H1 (cell line): ENCODE results near the gene FSIP1. TPM values are rescaled to one million over a fixed set of nuclear protein-coding genes. Genes with fewer than 3 reads are reported as not detected.

ENCODE experiments used
- CTCF ChIA-PET: fragments of 300-600 bp; sonication (Branson Sonifier 250); formaldehyde crosslinking; loops from one replicate; lab custom pipeline; 2021; ENCODE audit not compliant: partially characterized antibody; lab: Charles Lee
- POLR2A ChIA-PET: fragments of 300-600 bp; sonication (Branson Sonifier 250); formaldehyde crosslinking; loops from one replicate; lab custom pipeline; 2021; ENCODE audit warnings: inconsistent platforms; ENCODE audit not compliant: partially characterized antibody; lab: Charles Lee
- DNase-seq, 2 experiments: peaks; one replicate each; pipeline versions ENCODE4 v3.0.0 to v3.0.0-alpha.2; 2010 to 2022; ENCODE audit warnings: low spot score in 2 of 2, low read depth in 1 of 2, mixed read lengths in 1 of 2
- FAIRE-seq: peaks from 2 replicates; lab custom pipeline; 2011; peaks lifted over from hg19 to GRCh38; lab: Jason Lieb, UNC
- H2AFZ ChIP-seq: 2 replicates; pipeline ENCODE4 v1.8.1; 2012; ENCODE audit warnings: low read length, inconsistent platforms
- H2AK5ac ChIP-seq: 2 replicates; pipeline ENCODE4 v1.6.1; 2013; ENCODE audit warnings: low read depth, low read length
- H2BK120ac ChIP-seq: replicated peaks from 2 replicates; pipeline ENCODE3; 2013; ENCODE audit warnings: low read depth, low read length, inconsistent platforms
- H2BK12ac ChIP-seq: 2 replicates; pipeline ENCODE4 v1.6.1; 2013; ENCODE audit warnings: low read depth, low read length
- H2BK15ac ChIP-seq: 2 replicates; pipeline ENCODE4 v1.6.1; 2013; ENCODE audit warnings: low read length
- H2BK20ac ChIP-seq: 2 replicates; pipeline ENCODE4 v1.6.1; 2013; ENCODE audit warnings: low read length
- H2BK5ac ChIP-seq: 2 replicates; pipeline ENCODE4 v1.6.1; 2013; ENCODE audit warnings: low read depth, low read length
- H3K14ac ChIP-seq: 2 replicates; pipeline ENCODE4 v1.6.1; 2013; ENCODE audit warnings: inconsistent platforms; ENCODE audit not compliant: insufficient read length
- H3K18ac ChIP-seq: 2 replicates; pipeline ENCODE4 v1.6.1; 2013; ENCODE audit warnings: low read length; ENCODE audit errors: extremely low read depth
- H3K23ac ChIP-seq: 2 replicates; pipeline ENCODE4 v1.6.1; 2013; ENCODE audit warnings: inconsistent platforms; ENCODE audit not compliant: insufficient read length
- H3K23me2 ChIP-seq: 2 replicates; pipeline ENCODE4 v1.6.1; 2013; ENCODE audit warnings: low read depth, low read length
- H3K27ac ChIP-seq: 2 replicates; pipeline ENCODE4 v1.6.1; 2011; ENCODE audit warnings: low read depth, low read length, inconsistent platforms
- H3K27me3 ChIP-seq, 4 experiments: replicated peaks in 1 of 4; 1 replicate in 1 of 4; 2 replicates in 3 of 4; pipeline versions ENCODE4 v1.6.1 to v1.8.1; 2011 to 2013; ENCODE audit warnings: low read length in 3 of 4, mild to moderate bottlenecking in 3 of 4, inconsistent platforms in 2 of 4, mixed read lengths in 2 of 4, moderate library complexity in 1 of 4; ENCODE audit not compliant: control insufficient read depth in 3 of 4, insufficient read depth in 3 of 4; ENCODE audit errors: extremely low read depth in 1 of 4
- H3K36me3 ChIP-seq, 4 experiments: 2 replicates each; pipeline versions ENCODE4 v1.6.1 to v1.8.1; 2011 to 2013; ENCODE audit warnings: mild to moderate bottlenecking in 4 of 4, low read length in 3 of 4, moderate library complexity in 2 of 4, control low read depth in 1 of 4, inconsistent platforms in 1 of 4; ENCODE audit not compliant: insufficient read depth in 4 of 4, control insufficient read depth in 2 of 4
- H3K4ac ChIP-seq: replicated peaks from 2 replicates; pipeline ENCODE3; 2013; ENCODE audit warnings: low read length, low read depth, mixed read lengths, inconsistent platforms; ENCODE audit not compliant: insufficient read length
- H3K4me1 ChIP-seq, 4 experiments: replicated peaks in 1 of 4; 1 replicate in 1 of 4; 2 replicates in 3 of 4; pipeline versions ENCODE4 v1.6.1 to v1.8.1; 2011 to 2013; ENCODE audit warnings: low read length in 3 of 4, inconsistent platforms in 2 of 4, mixed read lengths in 1 of 4; ENCODE audit not compliant: insufficient read depth in 4 of 4, control insufficient read depth in 3 of 4
- H3K4me2 ChIP-seq, 2 experiments: 2 replicates each; pipeline versions ENCODE4 v1.6.1 to v1.8.1; 2011 to 2013; ENCODE audit warnings: low read depth in 2 of 2, low read length in 2 of 2, control low read depth in 1 of 2, inconsistent platforms in 1 of 2, mild to moderate bottlenecking in 1 of 2; ENCODE audit not compliant: insufficient read depth in 1 of 2
- H3K4me3 ChIP-seq, 4 experiments: fragments of 200-600, 300-600 bp in 1 of 4; sonication (generic), shearing (Covaris generic), sonication (Bioruptor Twin) in 1 of 4; 2 replicates each; pipeline versions ENCODE4 v1.5.1 to v1.8.1; 2011 to 2016; ENCODE audit warnings: low read length in 4 of 4, low read depth in 3 of 4, control low read depth in 2 of 4, inconsistent platforms in 2 of 4, mild to moderate bottlenecking in 2 of 4, mixed read lengths in 1 of 4, moderate library complexity in 1 of 4; ENCODE audit not compliant: insufficient read depth in 2 of 4; ENCODE audit errors: extremely low read depth in 1 of 4
- H3K56ac ChIP-seq: replicated peaks from 2 replicates; pipeline ENCODE3; 2013; ENCODE audit warnings: low read depth, mild to moderate bottlenecking, mixed read lengths, low read length, inconsistent platforms; ENCODE audit not compliant: insufficient read length
- H3K79me1 ChIP-seq: 2 replicates; pipeline ENCODE4 v1.6.1; 2013; ENCODE audit warnings: low read depth, low read length, control low read depth
- H3K79me2 ChIP-seq, 2 experiments: 2 replicates each; pipeline versions ENCODE4 v1.6.1 to v1.8.1; 2012 to 2013; ENCODE audit warnings: low read length in 2 of 2, mild to moderate bottlenecking in 2 of 2, inconsistent platforms in 1 of 2; ENCODE audit not compliant: insufficient read depth in 2 of 2, control insufficient read depth in 1 of 2
- H3K9ac ChIP-seq, 4 experiments: replicated peaks in 1 of 4; 1 replicate in 1 of 4; 2 replicates in 3 of 4; pipeline versions ENCODE4 v1.6.1 to v1.8.1; 2011 to 2013; ENCODE audit warnings: low read depth in 3 of 4, low read length in 3 of 4, control low read depth in 2 of 4, mild to moderate bottlenecking in 2 of 4, moderate library complexity in 2 of 4, inconsistent platforms in 1 of 4; ENCODE audit errors: extremely low read depth in 1 of 4
- H3K9me3 ChIP-seq, 2 experiments: 2 replicates each; pipeline versions ENCODE4 v1.6.1 to v1.8.1; 2012 to 2013; ENCODE audit warnings: mild to moderate bottlenecking in 2 of 2, moderate library complexity in 2 of 2, control low read depth in 1 of 2, inconsistent platforms in 1 of 2, low read depth in 1 of 2, low read length in 1 of 2, mixed read lengths in 1 of 2; ENCODE audit not compliant: insufficient read depth in 2 of 2
- H4K20me1 ChIP-seq, 2 experiments: replicated peaks in 1 of 2; 2 replicates each; pipeline versions ENCODE3 to v1.8.1; 2011 to 2013; ENCODE audit warnings: inconsistent platforms in 2 of 2, low read length in 2 of 2, mild to moderate bottlenecking in 1 of 2; ENCODE audit not compliant: insufficient read depth in 2 of 2, control insufficient read depth in 1 of 2
- H4K5ac ChIP-seq: 2 replicates; pipeline ENCODE4 v1.6.1; 2013; ENCODE audit warnings: low read length, low read depth, mixed read lengths, inconsistent platforms; ENCODE audit not compliant: insufficient read length
- H4K8ac ChIP-seq: 2 replicates; pipeline ENCODE4 v1.8.0; 2013; ENCODE audit warnings: mild to moderate bottlenecking, moderate library complexity, low read length, inconsistent platforms; ENCODE audit not compliant: insufficient read depth; ENCODE audit errors: extremely low read depth
- H4K91ac ChIP-seq: replicated peaks from 2 replicates; pipeline ENCODE3; 2013; ENCODE audit warnings: low read length, mixed read lengths, inconsistent platforms; ENCODE audit not compliant: insufficient read length
- BRCA1 ChIP-seq: IDR thresholded peaks from 2 replicates; pipeline ENCODE4 v1.6.1; 2012; ENCODE audit warnings: low read depth, low read length, improper control_type of control experiment
- CEBPB ChIP-seq: IDR thresholded peaks from 2 replicates; pipeline ENCODE4 v1.6.1; 2012; ENCODE audit warnings: low read depth, low read length
- EGR1 ChIP-seq: IDR thresholded peaks from 2 replicates; pipeline ENCODE4 v1.6.1; 2011; ENCODE audit warnings: low read depth, low read length, borderline replicate concordance
- HDAC2 ChIP-seq, 2 experiments: fragments of 300-600 bp in 1 of 2; sonication (generic) in 1 of 2; IDR thresholded peaks; 2 replicates each; pipeline ENCODE4 v1.6.1; 2011 to 2012; ENCODE audit warnings: low read depth in 2 of 2, low read length in 2 of 2, mild to moderate bottlenecking in 2 of 2, moderate library complexity in 2 of 2, borderline replicate concordance in 1 of 2, inconsistent platforms in 1 of 2
- POLR2AphosphoS5 ChIP-seq: IDR thresholded peaks from 2 replicates; pipeline ENCODE4 v1.6.1; 2011; ENCODE audit warnings: low read depth, low read length
- SP4 ChIP-seq: IDR thresholded peaks from 2 replicates; pipeline ENCODE4 v1.6.1; 2012; ENCODE audit warnings: low read length, inconsistent platforms
- TCF12 ChIP-seq: IDR thresholded peaks from 2 replicates; pipeline ENCODE4 v1.6.1; 2011; ENCODE audit warnings: low read depth, mild to moderate bottlenecking, low read length
- WGBS, 2 experiments: shearing (Covaris generic) in 1 of 2; methylation state at CpG; one replicate each; pipeline versions ENCODE4 v1.1.6 to v1.1.7; 2013 to 2015; ENCODE audit warnings: low lambda C conversion rate in 2 of 2, mixed read lengths in 2 of 2, inconsistent platforms in 1 of 2, low coverage in 1 of 2, missing lambda C conversion rate in 1 of 2; ENCODE audit not compliant: insufficient replicate concordance in 2 of 2, insufficient coverage in 1 of 2, insufficient read length in 1 of 2; ENCODE audit errors: extremely low coverage in 1 of 2, missing lambda C conversion rate in 1 of 2; 5-methylcytosine and 5-hydroxymethylcytosine counted together
- polyA plus RNA-seq, 7 experiments: library from polyadenylated mRNA; depleted of rRNA in 3 of 7; stranded (reverse) in 5 of 7; unstranded in 2 of 7; fragments of >200 nt in 5 of 7; fragments of 200-250 nt in 2 of 7; gene quantifications; 1 replicate in 5 of 7; 2 replicates in 1 of 7; 4 replicates in 1 of 7; pipeline versions ENCODE4 v1.2.1 to v1.2.3, GENCODE V29; 2011 to 2013; ENCODE audit warnings: missing spikeins in 2 of 7, mixed read lengths in 2 of 7
- total RNA-seq: library from RNA; stranded (reverse); fragmentation: NEBNext Ultra II Directional; extraction: Animal tissue kit (Norgen Biotek cat#: 25700); gene quantifications from 2 replicates; pipeline ENCODE4 v1.2.1, GENCODE V29; 2021
- TF ChIP-seq, protein P1 (sequence below): IDR thresholded peaks from 2 replicates; pipeline ENCODE4 v1.6.1; 2011; ENCODE audit warnings: low read length, improper control_type of control experiment

The FSIP1 gene
- total and polyA plus RNA-seq, 2 of the 8 experiments (the other 6 are each of a cell fraction or from before 2014, with no cell fraction given), result 0.18 to 1.3 TPM

DNA sequence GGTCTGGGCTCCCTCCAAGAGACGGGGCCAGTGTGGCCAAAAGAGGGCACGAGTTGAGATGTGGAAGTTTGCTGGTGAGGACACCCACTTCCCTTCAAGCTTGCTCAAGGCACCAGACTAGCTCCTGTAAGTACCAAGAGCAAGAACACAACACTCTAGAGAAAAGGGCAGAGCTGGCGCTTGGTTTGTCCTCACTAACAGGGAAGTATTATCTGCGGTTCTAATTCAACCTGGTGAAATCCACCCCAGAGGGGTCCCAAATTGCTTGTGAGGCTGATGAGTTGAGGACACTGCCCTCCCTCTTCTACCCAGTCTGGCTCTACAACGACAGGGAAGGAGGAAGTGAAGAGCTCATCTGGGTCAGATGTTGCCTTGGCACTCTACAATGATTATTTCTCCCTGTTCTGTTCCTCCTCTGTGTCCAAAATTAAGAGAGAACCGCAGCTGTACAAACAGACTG is 16.9 kb upstream of the FSIP1 start:
- H3K14ac ChIP-seq, result no peak overlapping the region
- no peak overlapping the region for H2AK5ac ChIP-seq
- H3K23ac ChIP-seq, result no peak overlapping the region
- H3K9me3 ChIP-seq, result no peaks in the 10 kb centered on the region
- H2BK15ac ChIP-seq, result no peak overlapping the region
- H3K27me3 ChIP-seq, result no peaks in the 10 kb centered on the region
- H2AFZ ChIP-seq, result no peak overlapping the region
- 0 out of 2 replicates have a peak, but pooled peaks have one; percentile 22 for TF ChIP-seq POLR2AphosphoS5
- TF ChIP-seq, protein P1, sequence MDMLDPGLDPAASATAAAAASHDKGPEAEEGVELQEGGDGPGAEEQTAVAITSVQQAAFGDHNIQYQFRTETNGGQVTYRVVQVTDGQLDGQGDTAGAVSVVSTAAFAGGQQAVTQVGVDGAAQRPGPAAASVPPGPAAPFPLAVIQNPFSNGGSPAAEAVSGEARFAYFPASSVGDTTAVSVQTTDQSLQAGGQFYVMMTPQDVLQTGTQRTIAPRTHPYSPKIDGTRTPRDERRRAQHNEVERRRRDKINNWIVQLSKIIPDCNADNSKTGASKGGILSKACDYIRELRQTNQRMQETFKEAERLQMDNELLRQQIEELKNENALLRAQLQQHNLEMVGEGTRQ, result no peak
- no peak for TF ChIP-seq EGR1
- TF ChIP-seq TCF12, result no peak
- no peak for TF ChIP-seq HDAC2 (IDR thresholded peaks at IDR 0.05; ENCODE audit: borderline replicate concordance in 1 of 2, low read depth in 2 of 2, low read length in 2 of 2)
- no peak for TF ChIP-seq BRCA1
- no peak for TF ChIP-seq CEBPB
- no peak for TF ChIP-seq SP4
- H3K27ac ChIP-seq, result no peak overlapping the region
- H3K56ac ChIP-seq, result no peak overlapping the region
- WGBS, 2 experiments, result 94% methylated on average over 6 of the region's 6 CpGs; no CpG with 5 or more reads in 1 of the 2 experiments
- no peak overlapping the region for H3K9ac ChIP-seq
- H3K4me1 ChIP-seq, result no peaks in the 10 kb centered on the region; a peak in 1 of 7 replicates
- no peak overlapping the region for H4K8ac ChIP-seq
- H3K79me2 ChIP-seq, result peaks cover 0 to 21% of the 10 kb centered on the region in 2 experiments; a peak in 2 of 4 replicates
- POLR2A ChIA-PET, result interaction anchor here (1.0 to 3.7 kb wide), 3 partner anchors 11 to 135 kb away, joined by 3 to 14 read pairs (median 4); partner anchors contain the start of gene EIF2AK4
- no peak overlapping the region for H4K5ac ChIP-seq
- H3K18ac ChIP-seq, result no peak overlapping the region
- H4K20me1 ChIP-seq, result peaks cover 3 to 5% of the 10 kb centered on the region in 2 experiments
- DNase-seq (no peak), FAIRE-seq (no peak)
- peaks cover 4 to 32% (median 20%) of the 10 kb centered on the region in 4 experiments for H3K36me3 ChIP-seq
- H2BK5ac ChIP-seq, result no peak overlapping the region
- no peaks in the 10 kb centered on the region; the same call in 1 of the 2 replicates for H3K79me1 ChIP-seq
- H3K23me2 ChIP-seq, result no peaks in the 10 kb centered on the region
- no peak overlapping the region for H4K91ac ChIP-seq
- H3K4me3 ChIP-seq, result no peak overlapping the region
- no peak overlapping the region for H2BK120ac ChIP-seq
- no peak overlapping the region for H2BK20ac ChIP-seq
- no peak overlapping the region for H2BK12ac ChIP-seq
- H3K4ac ChIP-seq, result no peak overlapping the region
- no peak overlapping the region for H3K4me2 ChIP-seq
- CTCF ChIA-PET, result interaction anchor here (0.8 to 3.5 kb wide), 8 partner anchors 11 to 77 kb away, joined by 3 to 33 read pairs (median 4); partner anchors contain the start of gene FSIP1
